Fibroblast of skin of left biceps (primary cell): ENCODE data around the gene VPS39.

ENCODE experiments used
- DNase-seq, 2 experiments: peaks; one replicate each; pipeline ENCODE4 v3.0.0-alpha.2; 2013; ENCODE audit warnings: low read depth in 2 of 2

The VPS39 gene

DNA sequence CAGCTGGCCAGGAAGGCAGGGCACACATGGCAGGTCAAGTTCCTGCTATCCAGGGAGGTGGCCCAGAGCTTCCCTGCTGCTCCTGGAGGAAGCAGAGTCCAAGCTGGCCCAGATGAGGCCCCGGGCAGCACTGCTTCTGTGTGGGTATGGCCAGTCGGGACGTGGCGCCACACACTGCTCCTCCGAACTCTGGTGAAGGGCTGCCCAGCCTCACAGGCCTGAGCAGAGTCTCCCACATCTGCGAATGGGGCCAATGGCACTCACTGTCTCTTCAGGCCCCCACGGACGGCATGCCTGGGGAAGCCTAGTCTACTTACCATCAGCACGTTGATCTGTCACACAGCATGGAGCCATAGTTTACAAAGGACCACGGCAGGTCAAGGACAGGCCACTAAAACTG lies 49.2 kb downstream of the VPS39 start:
- DNase-seq = no peak

DNA sequence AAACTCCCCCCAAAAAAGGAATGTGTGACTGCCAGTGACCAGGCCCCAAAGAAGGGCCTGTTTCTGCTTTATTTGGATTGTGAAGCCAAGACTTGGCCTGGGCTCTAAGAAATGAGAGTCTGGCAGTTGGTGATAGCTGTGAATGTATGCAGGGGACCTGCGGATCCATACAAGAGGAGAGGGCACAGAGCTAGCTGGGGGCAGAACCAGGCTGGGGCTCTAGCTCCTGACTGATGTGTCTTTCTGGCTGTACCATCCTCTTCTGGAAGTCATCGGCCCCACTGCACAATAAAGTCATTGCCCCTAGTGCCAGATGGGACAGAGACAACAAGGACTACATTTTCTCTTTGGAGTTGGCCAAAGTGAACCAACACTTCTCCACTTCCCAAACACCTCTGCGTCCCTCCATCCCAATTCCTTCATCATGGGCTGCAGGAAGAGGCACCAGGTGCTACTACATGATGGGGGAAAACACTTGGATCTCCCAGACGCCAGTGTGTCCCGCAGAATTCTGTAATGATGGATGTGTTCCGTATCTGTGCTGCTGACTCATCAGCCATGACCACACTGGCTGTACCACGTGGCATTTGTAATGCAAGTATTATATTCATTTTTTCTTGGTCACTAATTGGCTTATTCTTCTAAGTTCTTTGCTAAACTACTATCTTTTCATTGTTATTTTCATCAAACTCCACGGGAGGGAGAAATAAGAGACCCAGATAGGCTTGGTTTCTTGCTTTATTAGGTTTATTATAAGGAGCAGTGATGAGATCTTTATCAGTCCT lies 49.9 kb downstream of the VPS39 start:
- DNase-seq = peak in 1 of 2 experiments; percentile 12

DNA sequence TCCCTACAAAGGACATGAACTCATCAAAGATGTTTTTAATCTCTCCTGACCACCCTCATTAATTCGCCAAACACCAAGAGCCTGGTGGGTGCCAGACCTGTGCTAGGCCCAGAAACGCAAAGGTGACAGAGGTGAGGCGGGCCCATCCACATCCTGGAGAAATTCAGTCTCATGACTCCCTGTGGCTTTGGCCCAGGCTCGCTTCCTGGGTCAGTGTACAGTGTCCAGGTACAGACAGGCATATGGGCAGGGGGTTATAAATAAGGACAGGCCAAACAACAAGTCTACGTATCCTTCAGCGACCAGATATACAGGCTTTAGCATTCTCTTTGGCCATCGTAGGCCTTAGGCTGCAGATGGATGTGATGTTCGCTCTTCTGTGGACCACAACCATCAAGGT lies 50.7 kb downstream of the VPS39 start:
- no peak for DNase-seq

DNA sequence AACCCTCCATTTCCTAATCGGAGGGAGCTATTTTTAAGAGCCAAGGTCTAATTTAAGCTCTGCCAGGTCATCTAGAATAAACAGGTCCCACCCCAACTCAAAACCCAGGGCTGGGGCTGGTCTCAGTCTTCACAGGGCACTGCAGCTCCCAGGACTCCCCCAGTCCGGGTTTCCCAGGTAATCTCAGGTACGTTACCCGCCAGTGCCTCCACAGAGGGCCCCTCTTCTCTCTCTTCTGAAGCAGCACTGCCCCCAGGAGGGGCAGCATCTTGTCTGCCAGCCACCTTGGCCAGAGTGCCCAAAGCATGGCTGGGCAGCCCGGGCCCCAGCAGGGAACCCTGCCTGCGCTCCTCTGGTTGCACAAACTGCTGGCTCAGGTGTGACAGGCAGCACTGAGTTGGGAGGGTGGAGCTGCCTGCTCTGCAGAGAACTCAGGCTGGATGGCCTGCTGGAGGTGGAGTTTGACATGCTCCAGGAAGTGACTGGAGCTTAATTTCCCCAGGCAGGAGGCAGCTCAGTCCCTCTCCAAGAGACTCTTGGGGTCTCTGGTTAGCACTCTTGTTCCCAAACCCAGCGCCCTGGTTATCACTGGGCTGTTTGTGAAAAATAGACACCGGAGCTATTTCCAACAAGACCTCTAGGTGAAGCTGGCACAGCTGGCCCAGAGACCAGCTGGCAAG lies 51.7 kb downstream of the VPS39 start, which contains the start of gene PLA2G4F:
Gene PLA2G4F, minus strand, starts transcription at position 394 of the 680 bp plus-strand sequence. Its CDS starts 87 bp downstream, at position 307.
- no peak for DNase-seq

DNA sequence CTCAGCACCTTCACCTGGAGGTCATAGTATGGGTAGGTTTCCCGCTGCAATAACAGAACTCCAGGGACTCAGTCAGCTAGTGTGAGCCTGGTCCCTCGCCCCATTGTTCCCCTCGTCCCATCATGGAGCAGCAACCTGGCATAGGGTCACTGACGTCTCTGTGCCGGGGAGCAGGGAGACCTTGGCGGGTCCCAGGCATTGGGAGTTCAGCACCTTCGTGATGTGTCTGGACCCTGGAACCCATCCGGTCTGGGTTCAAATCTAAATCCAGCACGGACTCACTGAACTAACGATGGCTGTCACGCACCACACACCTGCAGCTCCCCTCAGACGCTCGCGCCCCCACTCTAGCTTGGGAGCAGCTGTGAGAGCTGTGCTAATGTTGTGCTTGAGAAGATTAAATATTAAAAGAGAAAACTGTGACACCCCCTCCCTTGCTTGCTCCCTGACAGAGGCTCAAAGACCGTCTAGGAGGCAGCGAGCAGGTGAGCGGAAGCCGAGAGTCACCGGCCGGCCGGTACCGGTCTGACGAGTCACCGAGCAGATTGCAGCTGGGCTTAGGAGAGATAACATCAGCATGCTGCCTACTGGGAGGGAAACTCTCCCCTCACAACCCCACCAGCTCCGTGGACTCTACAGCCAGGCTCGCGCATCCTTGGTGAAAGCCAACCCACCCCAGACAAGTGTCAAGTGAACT lies 52.4 kb downstream of the VPS39 start:
- DNase-seq = no peak

DNA sequence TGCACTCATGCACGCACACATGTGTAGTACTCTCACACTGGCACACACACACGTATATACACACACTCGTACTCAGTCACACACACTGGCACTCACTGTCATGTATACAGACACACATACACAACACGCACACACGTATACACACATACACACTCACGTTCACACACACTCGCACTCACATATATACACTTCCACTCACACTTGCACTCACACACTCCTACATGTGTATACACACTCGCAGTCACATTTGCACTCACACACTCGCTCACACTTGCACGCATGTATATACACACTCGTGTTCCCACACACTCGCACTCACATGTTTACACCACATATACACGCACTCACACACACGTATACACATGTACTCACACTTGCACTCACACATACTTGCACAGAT lies 53.1 kb downstream of the VPS39 start:
- DNase-seq = no peak

DNA sequence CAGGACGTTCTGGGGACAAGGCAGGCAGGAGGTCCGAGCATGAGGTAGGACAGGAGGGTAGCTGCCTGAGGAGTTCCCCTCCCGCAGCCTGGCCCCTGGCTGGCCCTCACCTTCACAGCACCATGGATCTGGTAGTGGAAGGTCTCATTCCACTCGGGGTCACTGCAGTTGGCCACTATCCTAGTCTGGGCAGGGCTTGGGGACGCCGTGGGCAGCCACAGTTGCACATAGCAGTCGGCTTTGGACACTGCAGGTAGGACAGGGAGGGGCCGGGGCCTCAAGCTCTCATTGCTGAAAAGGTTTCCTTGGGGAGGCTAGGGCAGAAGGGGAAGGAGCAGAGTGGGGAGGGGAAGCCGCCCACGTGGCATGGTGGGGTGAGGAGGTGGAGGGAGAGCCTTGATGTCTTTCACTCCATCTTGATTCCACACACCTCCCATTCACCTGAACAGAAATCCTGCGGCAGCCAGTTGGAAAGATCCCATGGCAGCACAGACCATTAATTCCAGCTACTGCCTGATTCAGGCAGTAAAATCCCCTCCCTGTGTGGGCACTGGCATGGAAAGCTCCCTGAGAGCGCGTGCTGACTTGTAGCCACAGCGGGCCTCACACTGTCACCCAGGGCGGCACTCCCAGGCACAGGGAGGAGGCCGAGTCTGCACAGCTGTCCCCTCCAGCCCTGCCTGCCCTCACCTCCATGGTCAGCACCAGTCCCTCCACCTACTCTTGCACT lies 53.7 kb downstream of the VPS39 start:
- no peak for DNase-seq

DNA sequence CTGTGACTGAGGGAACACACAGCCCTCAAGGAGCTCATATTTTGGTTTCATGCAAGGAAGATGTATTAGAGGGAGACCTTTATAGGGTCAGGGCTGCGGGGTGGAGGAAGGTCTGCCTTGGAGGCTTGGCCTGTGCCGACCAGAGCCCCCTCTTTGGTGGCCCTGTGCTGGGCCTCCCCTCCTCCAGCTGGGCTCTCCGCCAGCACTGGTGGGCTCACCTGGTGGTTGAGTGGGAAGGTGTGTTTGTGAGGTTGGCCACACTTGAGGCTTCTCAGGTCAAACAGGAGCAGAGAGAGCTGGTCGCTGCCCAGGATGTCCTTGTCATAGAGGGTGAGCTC lies 54.3 kb downstream of the VPS39 start:
- DNase-seq = no peak

DNA sequence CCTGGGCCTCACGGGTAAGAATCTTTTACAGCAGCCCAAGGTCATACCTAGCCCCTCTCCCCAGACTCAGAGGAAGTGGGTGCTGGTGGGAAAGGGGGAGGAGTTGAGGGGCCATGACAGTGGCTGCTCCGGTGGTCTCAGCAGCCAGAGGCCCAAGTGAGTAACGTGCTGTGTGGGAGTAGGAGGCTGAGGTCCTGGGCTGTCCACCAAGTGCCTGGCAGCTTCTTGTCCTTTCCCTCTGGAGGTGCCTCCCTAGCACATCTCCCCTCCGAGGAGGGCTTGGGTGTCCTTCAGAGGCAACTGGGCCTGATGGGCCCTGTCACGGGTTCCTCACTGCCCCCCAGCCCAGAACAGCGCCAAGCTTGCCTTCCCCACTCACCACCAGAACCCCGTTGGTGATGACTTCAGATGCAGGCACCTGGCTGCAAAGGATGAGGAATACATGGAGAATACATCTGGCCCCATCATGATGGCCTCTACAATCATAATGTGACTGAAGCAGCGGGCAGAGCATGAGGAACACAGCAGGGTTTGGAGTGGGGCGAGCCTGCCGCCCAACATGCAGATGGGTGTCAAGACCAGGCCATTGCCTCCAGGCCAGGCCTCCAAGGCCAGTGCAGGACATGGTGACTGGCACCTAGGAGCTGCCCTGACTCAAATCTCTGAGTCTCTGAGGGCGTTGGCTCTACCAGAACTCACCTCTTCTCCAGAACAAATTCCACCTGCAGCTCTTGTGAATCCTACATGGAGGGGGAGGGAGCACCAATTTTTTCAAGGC lies 55.0 kb downstream of the VPS39 start:
- DNase-seq = no peak

DNA sequence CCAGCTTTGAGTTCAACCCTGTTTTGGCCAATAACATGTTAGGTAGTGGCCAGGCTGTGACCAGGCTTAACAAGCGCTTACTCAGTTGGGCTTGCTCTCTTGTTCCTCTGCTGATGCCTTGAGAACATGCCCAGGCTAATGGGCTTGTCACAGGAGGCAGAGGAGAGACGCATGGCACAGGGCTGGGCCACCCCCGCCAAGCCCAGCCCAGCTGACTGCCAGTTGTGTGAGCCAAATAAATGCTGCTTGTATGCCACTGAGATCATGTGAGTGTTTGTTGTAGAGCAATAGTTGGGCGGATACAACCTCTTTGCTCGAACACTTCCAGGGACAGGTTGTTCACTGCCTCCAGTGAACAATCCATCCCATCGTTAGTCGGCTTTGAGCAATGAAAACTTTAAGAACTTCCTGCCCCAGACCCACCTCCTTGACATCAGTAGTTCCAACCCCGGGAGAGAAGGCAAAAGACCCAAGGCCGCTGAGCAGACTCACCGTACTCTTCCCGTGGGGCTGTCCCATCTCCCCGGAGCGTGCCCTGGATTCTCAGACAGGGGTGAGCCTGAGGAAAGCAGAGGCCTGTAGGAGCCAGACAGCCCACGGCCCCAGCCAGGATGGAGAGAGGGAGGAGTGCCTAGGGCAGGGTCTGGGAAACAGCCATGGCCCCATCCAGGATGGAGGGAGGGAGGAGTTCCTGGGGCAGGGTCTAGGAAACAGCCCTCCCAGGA lies 55.7 kb downstream of the VPS39 start:
- no peak for DNase-seq

DNA sequence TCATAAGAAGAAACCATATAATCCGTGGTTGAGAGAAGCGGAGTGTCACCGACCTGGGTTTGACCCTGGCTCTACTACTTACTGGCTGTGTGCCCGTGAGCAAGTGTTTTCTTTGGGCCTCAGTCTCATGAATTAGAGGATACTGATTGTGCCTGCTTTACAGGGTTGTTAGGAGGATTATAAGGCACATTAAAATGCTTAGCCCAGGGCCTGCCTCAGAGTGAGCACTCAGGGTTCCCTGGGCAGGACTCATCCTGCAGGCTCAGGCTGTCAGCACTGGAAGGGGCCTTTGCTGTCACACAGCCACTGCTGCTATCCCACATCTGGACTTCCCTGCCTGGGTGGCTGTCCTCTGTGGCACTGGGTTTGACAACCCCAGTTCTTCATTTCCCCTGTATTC lies 56.4 kb downstream of the VPS39 start:
- no peak for DNase-seq

DNA sequence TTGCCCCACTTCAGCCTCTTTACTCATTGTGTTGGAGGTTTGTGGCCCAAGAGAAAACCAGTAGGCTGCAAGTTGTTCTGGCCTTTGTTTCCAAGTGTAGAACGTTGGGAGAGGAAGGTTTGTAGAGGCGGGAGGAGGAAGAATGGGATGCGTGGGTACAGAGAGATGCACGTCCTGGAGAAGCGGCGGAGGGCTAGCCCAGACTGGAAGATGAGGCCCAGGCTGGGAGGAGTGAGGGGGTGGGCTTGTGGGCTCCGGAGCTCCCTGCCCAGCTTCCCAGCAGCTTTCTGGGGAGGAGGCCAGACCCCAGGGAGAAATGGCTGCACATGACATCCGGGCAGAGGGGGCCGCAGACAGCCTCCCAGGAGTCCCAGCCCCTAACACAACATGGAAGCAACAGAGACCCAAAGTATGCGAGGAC lies 57.0 kb downstream of the VPS39 start:
- DNase-seq = no peak

DNA sequence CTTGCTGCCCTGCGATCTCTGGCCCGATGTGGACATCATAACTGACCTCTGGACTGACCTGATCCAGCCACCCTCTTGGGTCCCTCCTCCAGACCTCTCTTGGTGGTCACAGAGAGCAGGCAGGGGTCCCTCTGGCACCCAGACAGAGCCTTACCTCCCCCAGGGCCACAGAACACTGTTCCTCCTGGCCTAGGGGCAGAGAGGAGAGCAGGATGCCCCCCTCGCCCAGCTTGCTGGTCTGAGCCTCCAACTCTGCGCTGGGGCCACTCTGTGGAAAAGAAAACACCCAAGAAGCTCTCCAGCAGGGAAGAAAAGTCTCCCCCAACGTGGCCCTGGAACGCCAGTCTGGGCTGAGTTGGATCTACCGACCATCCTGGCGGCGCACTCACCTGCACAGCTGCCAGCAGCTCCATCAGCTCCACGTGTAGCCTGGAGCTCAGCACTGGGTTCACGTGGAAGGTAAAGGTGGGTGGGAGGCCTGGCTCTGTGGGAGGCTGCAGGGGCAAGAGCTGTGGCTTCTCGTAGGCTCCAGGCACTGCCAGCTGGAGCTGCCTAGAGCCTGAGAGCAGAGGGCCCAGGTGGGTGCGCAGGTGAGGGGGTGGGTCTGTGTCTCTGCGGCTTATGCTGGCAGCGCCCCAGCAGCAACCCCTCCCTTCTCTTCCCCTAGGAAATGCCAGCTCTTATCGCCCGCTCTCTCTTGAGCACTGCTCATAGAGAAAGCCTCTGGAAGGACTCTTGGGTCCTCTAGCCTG lies 57.7 kb downstream of the VPS39 start:
- no peak for DNase-seq

DNA sequence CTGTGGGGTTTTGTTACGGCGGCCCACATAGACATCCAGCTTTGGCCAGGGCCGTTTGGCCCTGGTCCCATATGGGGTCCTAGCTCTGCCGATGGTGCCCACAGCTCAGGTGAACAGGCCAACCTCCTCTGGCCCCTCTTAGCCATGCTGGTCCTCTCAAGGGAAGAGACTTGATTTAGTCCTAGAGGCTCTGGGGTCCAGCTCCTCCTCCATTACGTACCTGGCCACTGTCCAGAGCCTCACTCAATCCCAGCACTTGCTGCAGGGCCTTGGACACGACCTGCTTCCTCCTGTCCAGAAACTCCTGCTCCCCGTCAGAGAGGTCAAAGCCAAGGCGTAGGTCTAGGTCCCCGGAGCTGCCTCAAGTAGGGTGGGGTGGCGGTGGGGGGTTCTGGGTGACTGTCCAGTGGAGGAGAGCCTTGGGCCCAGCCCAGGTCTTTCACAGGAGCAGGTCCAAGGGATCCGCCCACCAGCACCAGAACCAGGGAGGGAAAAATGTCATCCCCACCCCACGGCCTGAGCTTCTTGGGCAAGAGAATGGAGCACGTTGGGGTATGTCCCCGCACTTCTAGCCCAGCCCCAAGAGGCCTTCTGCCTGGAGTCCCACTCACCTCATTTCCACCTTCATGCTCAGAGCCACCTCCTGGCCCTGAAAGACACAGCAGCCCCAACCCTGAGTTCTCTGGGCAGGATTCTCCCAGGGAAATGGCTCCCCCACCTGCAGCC lies 58.4 kb downstream of the VPS39 start:
- DNase-seq = no peak

DNA sequence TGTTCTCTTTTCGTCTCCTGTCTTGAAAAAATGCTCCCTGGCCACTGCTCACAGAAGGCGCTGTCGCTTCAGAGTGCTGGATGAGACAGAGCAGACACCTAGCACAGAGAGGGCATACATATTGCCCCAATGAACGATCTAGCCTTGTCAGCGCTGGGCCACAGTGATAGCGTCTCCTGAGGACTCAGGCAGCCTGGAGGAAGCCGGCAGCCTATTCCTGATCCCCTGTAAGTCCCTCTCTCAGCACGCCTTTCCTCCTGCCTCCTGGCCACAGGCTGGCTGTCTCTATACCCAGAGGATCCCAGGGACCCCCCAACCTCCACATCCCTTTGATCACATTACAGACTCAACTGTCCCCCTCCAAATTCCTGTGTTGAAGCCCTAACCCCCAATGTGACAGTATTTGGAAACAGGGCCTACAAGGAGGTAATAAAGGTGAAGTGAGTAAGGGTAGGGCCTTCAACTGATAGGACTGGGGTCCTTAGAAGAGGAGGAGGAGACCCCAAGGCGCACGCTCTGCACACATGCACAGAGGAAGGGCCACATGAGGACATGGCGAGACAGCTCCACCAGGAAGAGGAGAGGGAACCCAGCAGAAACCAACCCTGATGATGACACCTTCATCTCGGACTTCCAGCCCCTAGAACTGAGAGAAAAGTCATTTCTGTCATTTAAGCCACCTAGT lies 59.2 kb downstream of the VPS39 start:
- DNase-seq = no peak

DNA sequence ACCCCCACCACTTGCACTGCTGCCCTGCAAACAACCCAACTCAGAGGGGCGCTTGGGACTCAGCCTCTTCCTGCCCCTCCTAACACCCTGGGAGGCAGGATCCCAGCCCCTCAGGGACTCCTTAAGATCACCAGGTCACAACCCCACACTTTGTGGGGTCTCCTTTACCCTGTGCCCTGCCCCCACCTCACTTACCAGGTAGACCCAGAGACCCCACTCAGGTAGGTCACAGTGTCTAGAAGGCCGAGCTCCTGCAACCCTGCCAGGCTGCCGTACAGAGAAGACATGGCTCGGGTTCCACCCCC lies 60.7 kb downstream of the VPS39 start:
- DNase-seq = no peak

DNA sequence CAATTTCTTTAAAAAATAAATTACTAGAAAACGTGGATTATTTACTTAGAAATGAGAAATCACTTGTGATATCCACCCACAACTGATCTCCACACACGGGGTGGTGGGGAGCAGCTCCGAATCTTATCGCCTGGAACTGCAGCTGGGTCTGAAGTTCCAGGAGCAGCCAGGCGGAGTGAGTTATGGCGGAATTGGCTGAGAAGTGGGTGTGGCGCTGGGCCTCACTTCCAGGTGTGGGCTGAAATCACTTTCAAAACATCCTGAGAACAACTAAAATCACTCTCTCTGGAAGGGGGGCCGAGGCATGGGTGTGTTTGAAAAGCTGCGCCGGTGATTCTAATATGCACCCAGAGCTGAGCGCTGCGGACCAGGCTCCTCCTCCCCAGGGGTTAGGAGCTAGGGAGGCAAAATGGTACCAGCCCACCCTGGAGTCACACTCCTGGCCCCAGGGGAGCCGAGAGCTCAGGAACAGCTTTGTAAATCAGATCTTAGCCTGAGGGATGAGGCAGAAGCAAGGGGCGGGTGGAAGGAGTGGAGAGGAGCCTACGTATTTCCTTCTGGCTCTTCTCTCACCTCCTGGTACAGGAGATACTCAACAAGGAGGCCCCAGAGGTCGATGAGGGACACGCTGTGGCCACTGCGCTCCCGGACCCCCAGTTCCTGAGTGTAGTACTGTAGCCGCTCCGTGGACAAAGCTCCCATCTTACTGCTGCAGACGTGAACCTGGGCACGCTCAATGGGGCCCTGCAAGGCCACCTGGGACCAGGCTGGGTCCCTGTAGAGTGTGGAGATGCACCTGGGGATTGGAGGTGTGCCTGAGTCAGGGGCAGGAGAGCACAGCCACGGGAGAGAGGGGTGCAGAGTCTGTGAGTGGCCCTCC lies 61.3 kb downstream of the VPS39 start:
- DNase-seq = no peak
